ENCODE results near the gene ALPL.
"Not testable (repeated sequence)": the region's sequence is repeated elsewhere in the genome, so short reads cannot be mapped to it uniquely, and the experiment has no call there.

ALPL gene

DNA sequence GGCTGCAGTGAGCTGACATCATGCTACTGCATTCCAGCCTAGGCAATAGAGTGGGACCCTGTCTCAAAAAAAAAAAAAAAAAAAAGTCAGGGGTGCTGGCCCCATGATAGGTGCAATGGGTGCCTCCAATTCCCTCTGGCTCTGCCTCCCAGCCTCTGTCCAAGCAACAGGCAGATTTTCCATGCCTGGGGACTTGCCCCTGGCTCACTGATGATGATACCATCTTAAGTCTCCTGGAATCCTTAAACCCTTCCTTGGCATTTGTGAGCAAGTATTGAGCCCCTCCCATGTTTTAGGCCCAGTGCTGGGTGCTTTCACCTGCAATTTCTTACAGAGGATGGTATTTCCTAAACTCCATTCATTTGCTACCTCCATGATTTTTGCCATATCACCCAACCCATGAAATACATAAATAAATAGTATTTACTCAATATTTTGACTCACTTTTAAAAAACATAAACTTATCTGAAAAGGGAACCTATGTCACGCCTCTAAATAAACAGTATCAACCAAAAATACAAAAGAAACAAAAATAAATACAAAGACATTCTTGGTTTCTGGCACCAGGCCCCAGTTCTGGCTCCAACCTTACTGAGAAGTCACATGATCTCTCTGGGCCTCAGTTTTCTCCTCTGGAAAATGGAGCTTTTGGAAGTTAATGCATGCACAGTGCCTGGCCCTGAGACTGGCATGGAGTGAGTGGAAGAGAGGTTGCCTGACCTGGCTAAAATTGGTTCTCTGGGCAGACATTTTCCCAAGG is 1.5 kb upstream of the ALPL start:
- DNase-seq (ENCODE audit: low spot score) = no peak

- peak; percentile 70 for DNase-seq (ENCODE audit: low spot score)
Observed at GRCh38 chr1:21508580-21509350, 458 bp upstream of the ALPL start.

GRCh38 chr1:21510113-21510493 is 880 bp downstream of the ALPL start:
- DNase-seq (ENCODE audit: low spot score) = no peak

- DNase-seq (ENCODE audit: low spot score) = no peak
Observed at GRCh38 chr1:21510885-21511578, 1.8 kb downstream of the ALPL start.

- no peak for DNase-seq (ENCODE audit: low spot score)
Observed at GRCh38 chr1:21511579-21512522, 2.6 kb downstream of the ALPL start.

GRCh38 chr1:21514245-21514644 is 5.0 kb downstream of the ALPL start:
- no peak for DNase-seq (ENCODE audit: low spot score)

- DNase-seq (ENCODE audit: low spot score) = no peak
Observed at GRCh38 chr1:21517161-21517589, 8.0 kb downstream of the ALPL start.

GRCh38 chr1:21517660-21518480 is 8.6 kb downstream of the ALPL start:
- no peak for DNase-seq (ENCODE audit: low spot score)

DNA sequence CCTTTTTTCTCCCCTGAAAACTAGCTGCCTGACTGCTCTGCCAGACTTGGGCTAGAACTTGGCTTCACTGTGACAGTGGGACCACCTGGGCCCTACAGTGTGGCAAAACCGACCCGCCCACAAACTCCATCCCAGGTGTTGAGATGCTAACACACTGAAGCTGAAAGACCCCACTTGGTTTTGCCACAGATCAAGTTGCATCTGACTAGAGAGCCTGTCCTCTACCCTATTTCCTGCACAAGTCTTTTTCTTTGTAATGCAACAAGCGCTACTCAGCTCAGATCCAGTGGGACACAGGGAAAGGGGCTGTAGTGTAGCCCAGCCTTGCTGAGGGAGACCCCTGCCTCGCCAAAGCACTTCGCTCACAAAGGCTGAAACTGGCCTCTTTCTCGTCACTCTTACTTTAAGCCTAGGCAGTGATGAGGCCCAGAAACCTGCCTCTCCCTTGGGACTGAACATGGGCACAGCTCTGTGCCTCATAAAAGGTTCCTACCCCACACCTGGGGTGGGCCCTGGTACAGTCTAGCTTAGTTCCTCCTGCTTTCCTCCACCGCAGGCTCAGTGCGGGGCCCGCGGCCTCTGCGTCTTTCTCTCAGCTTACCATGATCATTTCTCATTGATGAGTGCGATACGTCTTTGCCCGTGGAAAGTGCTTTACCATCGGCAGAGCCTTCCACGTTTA is 9.7 kb downstream of the ALPL start:
- no peak for DNase-seq (ENCODE audit: low spot score)

DNA sequence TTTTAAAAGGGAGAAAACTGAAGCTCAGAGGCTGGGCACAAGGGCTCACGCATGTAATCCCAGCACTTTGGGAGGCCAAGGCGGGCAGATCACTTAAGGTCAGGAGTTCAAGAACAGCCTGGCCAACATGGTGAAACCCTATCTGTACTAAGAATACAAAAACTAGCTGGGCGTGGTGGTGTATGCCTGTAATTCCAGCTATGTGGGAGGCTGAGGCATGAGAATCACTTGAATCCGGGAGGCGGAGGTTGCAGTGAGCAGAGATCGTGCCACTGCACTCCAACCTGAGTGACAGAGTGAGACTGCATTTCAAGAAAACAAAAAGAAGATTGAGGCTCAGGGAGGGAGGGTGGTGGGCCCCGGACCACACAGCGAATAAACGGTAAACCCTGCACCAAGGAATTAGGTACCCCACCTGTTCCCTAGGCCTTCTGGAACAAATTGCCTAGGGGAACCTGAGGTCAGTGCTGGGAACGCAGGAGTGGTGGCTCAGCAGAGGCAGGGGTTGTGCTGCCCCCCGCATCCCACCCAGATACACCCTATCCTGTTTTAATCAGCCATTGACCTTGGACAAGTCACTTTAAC is 10.4 kb downstream of the ALPL start:
- DNase-seq (ENCODE audit: low spot score) = not testable (repeated sequence)

- no peak for DNase-seq (ENCODE audit: low spot score)
Observed at GRCh38 chr1:21520899-21521716, 11.9 kb downstream of the ALPL start.

DNA sequence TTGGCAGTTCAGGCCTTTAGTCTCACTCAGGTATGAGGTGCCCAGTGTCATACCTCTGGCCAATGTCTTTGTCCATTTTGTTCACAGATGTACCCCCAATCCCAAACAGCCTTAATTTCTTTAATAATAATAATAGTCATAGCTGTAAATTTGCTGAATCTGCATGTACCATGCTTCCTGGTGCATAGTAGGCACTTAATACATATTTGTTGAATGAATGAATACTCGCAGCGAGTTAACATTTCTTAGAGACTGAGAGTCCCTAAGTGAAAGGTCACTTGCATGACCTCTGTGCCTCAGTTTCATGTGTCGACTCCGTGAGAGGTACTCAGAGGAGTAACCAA is 12.5 kb downstream of the ALPL start:
- DNase-seq (ENCODE audit: low spot score) = no peak

GRCh38 chr1:21522525-21523038 is 13.4 kb downstream of the ALPL start:
- DNase-seq (ENCODE audit: low spot score) = no peak

GRCh38 chr1:21523297-21523813 is 14.1 kb downstream of the ALPL start:
- DNase-seq (ENCODE audit: low spot score) = no peak

DNA sequence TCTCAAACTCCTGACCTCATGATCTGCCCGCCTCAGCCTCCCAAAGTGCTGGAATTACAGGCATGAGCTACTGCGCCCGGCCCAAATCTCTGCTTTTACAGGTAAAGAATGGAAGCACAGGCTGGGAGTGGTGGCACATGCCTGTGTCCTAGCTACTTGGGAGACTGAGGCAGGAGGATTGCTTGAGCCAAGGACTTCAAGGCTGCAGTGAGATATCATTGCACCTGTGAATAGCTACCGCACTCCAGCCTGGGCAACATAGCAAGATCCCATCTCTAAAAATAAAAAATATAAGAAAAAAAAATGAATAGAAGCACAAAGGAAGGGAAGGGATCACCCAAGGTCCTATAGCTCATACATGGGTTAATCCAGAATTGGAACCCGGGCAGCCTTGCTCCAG is 15.0 kb downstream of the ALPL start:
- DNase-seq (ENCODE audit: low spot score) = no peak

- no peak for DNase-seq (ENCODE audit: low spot score)
Observed at GRCh38 chr1:21524686-21525339, 15.6 kb downstream of the ALPL start.

- no peak for DNase-seq (ENCODE audit: low spot score)
Observed at GRCh38 chr1:21525340-21525717, 16.1 kb downstream of the ALPL start.

GRCh38 chr1:21526441-21526840 is 17.2 kb downstream of the ALPL start:
- no peak for DNase-seq (ENCODE audit: low spot score)

Data from hematopoietic multipotent progenitor cell treated with erythropoietin and hydrocortisone succinate and interleukin-3 and kit ligand, for 15 days (in vitro differentiated cells).